Stimulated activated CD8-positive, alpha-beta memory T cell treated with anti-CD3 and anti-CD28 coated beads, Interleukin-15, amount 100 ng/mL, for 24 hours (primary cell): Measurements from ENCODE around the gene FH.

Experiments
- DNase-seq: peaks from one replicate; pipeline ENCODE4 v3.0.0-alpha.2; 2020; ENCODE audit warnings: low read depth

FH gene

GRCh38 chr1:241457421-241457820 lies 62.1 kb downstream of the FH start:
- no peak for DNase-seq

GRCh38 chr1:241456743-241457142 lies 62.8 kb downstream of the FH start:
- DNase-seq: no peak

DNA sequence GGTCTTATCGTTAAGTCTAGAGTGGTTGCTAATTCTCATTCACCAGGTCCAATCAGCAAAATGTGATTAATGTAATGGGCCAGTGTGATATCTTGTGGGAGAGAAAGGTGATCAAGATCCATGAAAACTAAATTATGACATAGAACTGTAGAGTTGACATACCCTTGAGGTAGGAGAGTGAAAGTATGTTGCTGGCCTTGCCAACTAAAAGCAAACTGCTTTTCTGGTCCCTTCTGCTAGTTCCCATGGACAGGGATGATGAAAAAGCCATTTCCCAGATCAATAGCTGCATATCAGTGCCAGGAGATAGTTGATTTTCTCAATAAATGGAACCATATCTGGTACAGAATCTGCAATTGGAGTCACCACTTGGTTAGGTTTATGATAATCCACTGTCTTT lies 65.8 kb downstream of the FH start:
- DNase-seq: no peak

DNA sequence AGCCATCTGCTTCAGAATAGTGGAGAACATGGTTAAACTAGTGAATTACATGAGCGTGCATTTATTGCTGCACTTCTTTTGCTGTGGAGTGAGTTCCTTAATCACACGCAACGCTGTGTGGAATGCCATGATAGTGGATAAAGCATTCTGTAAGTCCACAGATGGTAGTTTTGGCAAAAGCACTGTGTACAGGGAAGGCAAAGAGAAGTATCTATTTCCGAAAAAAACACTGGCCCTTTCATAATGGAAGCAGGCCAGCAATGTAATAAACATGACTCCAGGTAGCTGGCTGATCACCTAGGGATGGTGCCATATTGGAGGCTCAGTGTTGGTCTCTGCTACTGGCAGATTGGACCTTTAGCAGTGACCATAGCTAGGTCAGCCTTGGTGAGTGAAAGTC lies 67.6 kb downstream of the FH start:
- no peak for DNase-seq
